ENCODE measurements around the gene CENATAC. TPM values are rescaled to one million over a fixed set of nuclear protein-coding genes. Genes with fewer than 3 reads are reported as not detected.
"Not testable (repeated sequence)": the region's sequence is repeated elsewhere in the genome, so short reads cannot be mapped to it uniquely, and the experiment has no call there.

The CENATAC gene
- total and polyA plus RNA-seq, 2 donors (not counting 1 experiment from before 2014, with no cell fraction given): 10.1 to 21.5 TPM

DNA sequence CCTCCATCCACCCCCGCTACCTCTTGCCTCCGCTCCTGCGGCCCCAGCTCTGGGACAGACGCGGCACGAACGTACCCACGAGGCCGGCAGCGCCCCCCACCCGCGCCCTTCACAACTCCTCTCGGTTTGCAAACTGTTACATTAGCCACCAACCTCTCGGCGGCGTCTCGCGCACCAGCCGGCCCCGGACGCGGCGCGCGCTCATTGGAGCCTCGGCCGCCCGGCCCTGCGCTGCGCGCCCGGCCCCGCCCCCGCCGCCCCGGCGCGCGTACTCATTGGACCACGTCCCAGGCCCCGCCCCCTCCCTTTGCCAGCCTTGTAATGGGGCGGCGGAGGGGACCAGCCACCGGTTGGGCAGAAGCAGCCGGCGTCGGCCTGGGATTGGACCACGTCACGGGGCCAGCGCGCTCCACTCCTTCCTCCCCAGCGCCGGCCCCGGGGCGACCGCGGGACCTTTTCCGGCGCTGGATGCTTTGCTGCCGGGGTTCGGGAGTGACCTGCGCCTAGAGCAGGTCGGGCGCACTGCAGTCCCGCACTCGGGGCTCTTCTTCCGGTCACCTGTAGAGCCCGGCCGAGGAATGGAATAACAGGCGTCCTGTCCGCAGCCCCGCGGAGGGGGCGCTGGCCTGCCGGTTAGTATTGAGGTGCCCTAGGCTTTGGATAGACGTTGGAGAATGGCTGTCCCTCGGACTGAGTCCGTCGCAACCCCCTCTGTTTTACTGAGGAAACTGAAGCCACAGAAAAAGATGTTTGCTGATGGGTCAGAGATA, 59.2 kb downstream of the CENATAC start, which contains the start of gene HYOU1:
Gene HYOU1, minus strand, starts transcription at position 206 of the 770 bp plus-strand sequence. CDS start 1,045 bp downstream, outside the sequence.
- Histone ChIP-seq H4K20me1 (ENCODE audit: control insufficient read depth, extremely low read depth, insufficient read depth, low read length) (no peaks in the 10 kb centered on the region), H3K9me3 (ENCODE audit: control insufficient read depth, insufficient read depth, low read depth, low read length) (no peaks in the 10 kb centered on the region), H2AFZ (ENCODE audit: low read length) (peak within 1 kb of the TSS; percentile 63), H3K36me3 (ENCODE audit: control insufficient read depth, insufficient read depth, low read length) (peaks cover 19% of the 10 kb centered on the region), H3K9ac (ENCODE audit: insufficient read depth, low read length) (peak within 1 kb of the TSS; percentile 96), H3K4me3 (replicated peaks in 1 of 4; ENCODE audit: control extremely low read depth in 1 of 4, insufficient read depth in 1 of 4, low read depth in 3 of 4, low read length in 4 of 4) (peak within 1 kb of the TSS; percentile 77 to 94 (median 88)), H3K4me2 (ENCODE audit: extremely low read depth, insufficient read depth, low read length) (peak within 1 kb of the TSS; percentile 98), H3K27me3 (ENCODE audit: control insufficient read depth, insufficient read depth, low read length) (no peaks in the 10 kb centered on the region), H3K4me1 (ENCODE audit: control insufficient read depth, extremely low read depth, insufficient read depth, low read length) (no peaks in the 10 kb centered on the region), H3K79me2 (ENCODE audit: control insufficient read depth, insufficient read depth, low read length) (peaks cover 21% of the 10 kb centered on the region), H3K27ac (ENCODE audit: insufficient read depth, low read length) (peak within 1 kb of the TSS; percentile 89)
- TF ChIP-seq EZH2 (IDR thresholded peaks at IDR 0.05; ENCODE audit: low read length, missing control alignments): no peak
- TF ChIP-seq, protein P1, sequence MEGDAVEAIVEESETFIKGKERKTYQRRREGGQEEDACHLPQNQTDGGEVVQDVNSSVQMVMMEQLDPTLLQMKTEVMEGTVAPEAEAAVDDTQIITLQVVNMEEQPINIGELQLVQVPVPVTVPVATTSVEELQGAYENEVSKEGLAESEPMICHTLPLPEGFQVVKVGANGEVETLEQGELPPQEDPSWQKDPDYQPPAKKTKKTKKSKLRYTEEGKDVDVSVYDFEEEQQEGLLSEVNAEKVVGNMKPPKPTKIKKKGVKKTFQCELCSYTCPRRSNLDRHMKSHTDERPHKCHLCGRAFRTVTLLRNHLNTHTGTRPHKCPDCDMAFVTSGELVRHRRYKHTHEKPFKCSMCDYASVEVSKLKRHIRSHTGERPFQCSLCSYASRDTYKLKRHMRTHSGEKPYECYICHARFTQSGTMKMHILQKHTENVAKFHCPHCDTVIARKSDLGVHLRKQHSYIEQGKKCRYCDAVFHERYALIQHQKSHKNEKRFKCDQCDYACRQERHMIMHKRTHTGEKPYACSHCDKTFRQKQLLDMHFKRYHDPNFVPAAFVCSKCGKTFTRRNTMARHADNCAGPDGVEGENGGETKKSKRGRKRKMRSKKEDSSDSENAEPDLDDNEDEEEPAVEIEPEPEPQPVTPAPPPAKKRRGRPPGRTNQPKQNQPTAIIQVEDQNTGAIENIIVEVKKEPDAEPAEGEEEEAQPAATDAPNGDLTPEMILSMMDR (conservative IDR thresholded peaks at IDR 0.05 in 1 of 2, IDR thresholded peaks at IDR 0.05 in 1 of 2; ENCODE audit: low read depth in 1 of 2, low read length in 2 of 2): peak; percentile 15 to 40
- peak; percentile 93 to 95 for DNase-seq (ENCODE audit: low read depth in 2 of 2)

DNA sequence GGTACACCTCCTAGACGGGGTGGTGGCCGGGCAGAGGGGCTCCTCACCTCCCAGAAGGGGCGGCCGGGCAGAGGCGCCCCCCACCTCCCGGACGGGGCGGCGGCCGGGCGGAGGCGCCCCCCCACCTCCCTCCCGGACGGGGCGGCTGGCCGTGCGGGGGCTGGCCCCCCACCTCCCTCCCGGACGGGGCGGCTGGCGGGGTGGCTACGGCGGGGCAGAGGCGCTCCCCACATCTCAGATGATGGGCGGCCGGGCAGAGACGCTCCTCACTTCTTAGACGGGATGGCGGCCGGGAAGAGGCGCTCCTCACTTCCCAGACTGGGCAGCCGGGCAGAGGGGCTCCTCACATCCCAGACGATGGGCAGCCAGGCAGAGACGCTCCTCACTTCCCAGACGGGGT, 61.2 kb downstream of the CENATAC start:
- not testable (repeated sequence) for H2AFZ ChIP-seq (ENCODE audit: low read length); H3K4me2 ChIP-seq (ENCODE audit: extremely low read depth, insufficient read depth, low read length); DNase-seq (ENCODE audit: low read depth in 2 of 2); H3K27me3 ChIP-seq (ENCODE audit: control insufficient read depth, insufficient read depth, low read length); H3K4me3 ChIP-seq (replicated peaks in 1 of 4; ENCODE audit: control extremely low read depth in 1 of 4, insufficient read depth in 1 of 4, low read depth in 3 of 4, low read length in 4 of 4); H3K27ac ChIP-seq (ENCODE audit: insufficient read depth, low read length); H3K9me3 ChIP-seq (ENCODE audit: control insufficient read depth, insufficient read depth, low read depth, low read length); H4K20me1 ChIP-seq (ENCODE audit: control insufficient read depth, extremely low read depth, insufficient read depth, low read length); H3K4me1 ChIP-seq (ENCODE audit: control insufficient read depth, extremely low read depth, insufficient read depth, low read length); H3K9ac ChIP-seq (ENCODE audit: insufficient read depth, low read length)
- H3K36me3 ChIP-seq (ENCODE audit: control insufficient read depth, insufficient read depth, low read length): peaks cover 10% of the 10 kb centered on the region
- peaks cover 21% of the 10 kb centered on the region for H3K79me2 ChIP-seq (ENCODE audit: control insufficient read depth, insufficient read depth, low read length)

DNA sequence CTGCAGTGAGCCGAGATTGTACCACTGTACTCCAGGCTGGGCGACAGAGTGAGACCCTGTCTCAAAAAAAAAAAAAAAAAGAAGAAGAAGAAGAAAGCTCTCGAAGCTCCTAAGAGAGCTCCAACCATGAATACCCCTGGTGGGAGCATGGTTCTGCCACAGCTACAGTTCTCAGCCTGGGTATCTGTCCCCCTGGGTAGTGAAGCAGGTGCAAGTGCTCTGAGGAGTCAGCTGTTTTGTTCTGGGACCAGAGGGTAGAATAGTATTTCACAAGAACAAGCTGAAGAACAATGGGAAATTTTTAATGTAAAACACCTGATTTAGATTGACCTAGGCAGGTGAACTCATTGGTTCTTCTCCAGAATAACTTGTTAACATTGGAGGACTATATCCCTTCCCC, 63.3 kb downstream of the CENATAC start:
- no peak overlapping the region for H3K27ac ChIP-seq (ENCODE audit: insufficient read depth, low read length)
- H3K27me3 ChIP-seq (ENCODE audit: control insufficient read depth, insufficient read depth, low read length): no peaks in the 10 kb centered on the region
- H3K36me3 ChIP-seq (ENCODE audit: control insufficient read depth, insufficient read depth, low read length): no peaks in the 10 kb centered on the region
- peaks cover 11% of the 10 kb centered on the region for H3K79me2 ChIP-seq (ENCODE audit: control insufficient read depth, insufficient read depth, low read length)
- peaks cover 6% of the 10 kb centered on the region for H3K4me1 ChIP-seq (ENCODE audit: control insufficient read depth, extremely low read depth, insufficient read depth, low read length)
- DNase-seq (ENCODE audit: low read depth in 2 of 2): no peak
- no peak for TF ChIP-seq EZH2 (IDR thresholded peaks at IDR 0.05; ENCODE audit: low read length, missing control alignments)
- TF ChIP-seq, protein P1 (conservative IDR thresholded peaks at IDR 0.05 in 1 of 2, IDR thresholded peaks at IDR 0.05 in 1 of 2; ENCODE audit: low read depth in 1 of 2, low read length in 2 of 2): no peak
- H3K9ac ChIP-seq (ENCODE audit: insufficient read depth, low read length): no peak overlapping the region
- H4K20me1 ChIP-seq (ENCODE audit: control insufficient read depth, extremely low read depth, insufficient read depth, low read length): no peaks in the 10 kb centered on the region
- no peak overlapping the region for H3K4me3 ChIP-seq (replicated peaks in 1 of 4; ENCODE audit: control extremely low read depth in 1 of 4, insufficient read depth in 1 of 4, low read depth in 3 of 4, low read length in 4 of 4)
- H2AFZ ChIP-seq (ENCODE audit: low read length): no peak overlapping the region
- H3K4me2 ChIP-seq (ENCODE audit: extremely low read depth, insufficient read depth, low read length): no peak overlapping the region
- H3K9me3 ChIP-seq (ENCODE audit: control insufficient read depth, insufficient read depth, low read depth, low read length): no peaks in the 10 kb centered on the region
